Muscle of leg (tissue), 11 donors: ENCODE measurements around the gene CPNE4. TPM values are rescaled to one million over a fixed set of nuclear protein-coding genes. Genes with fewer than 3 reads are reported as not detected.

ENCODE experiments used
- DNase-seq: peaks from one replicate; pipeline ENCODE4 v3.0.0; 2013
- H3K27ac ChIP-seq: one replicate; pipeline ENCODE4 v1.5.1; 2013; ENCODE audit warnings: mild to moderate bottlenecking, low read length, control low read depth
- H3K27me3 ChIP-seq: one replicate; pipeline ENCODE4 v1.6.1; 2013; ENCODE audit warnings: low read length; ENCODE audit not compliant: control insufficient read depth, insufficient read depth
- H3K36me3 ChIP-seq: one replicate; pipeline ENCODE4 v1.6.1; 2013; ENCODE audit warnings: low read length; ENCODE audit not compliant: control insufficient read depth, insufficient read depth
- H3K4me1 ChIP-seq: one replicate; pipeline ENCODE4 v1.6.1; 2013; ENCODE audit warnings: low read length; ENCODE audit not compliant: control insufficient read depth, insufficient read depth
- H3K4me3 ChIP-seq: one replicate; pipeline ENCODE4 v1.5.1; 2013; ENCODE audit warnings: low read length, control low read depth
- H3K9me3 ChIP-seq: replicated peaks from 2 replicates; pipeline ENCODE4 v1.6.1; 2013; ENCODE audit warnings: low read depth, low read length; ENCODE audit not compliant: control insufficient read depth
- WGBS: methylation state at CpG from one replicate; pipeline ENCODE4 v1.1.5; 2013; ENCODE audit warnings: missing lambda C conversion rate; ENCODE audit not compliant: insufficient coverage; 5-methylcytosine and 5-hydroxymethylcytosine counted together
- polyA plus RNA-seq, 8 donors: library from polyadenylated mRNA; unstranded; fragments of 120-200 nt; gene quantifications; one replicate each; pipeline versions ENCODE4 v1.2.1 to v1.2.3, GENCODE V29; 2013; ENCODE audit warnings: inconsistent platforms in 1 of 8, low replicate concordance in 1 of 8; ENCODE audit not compliant: insufficient read length in 8 of 8, insufficient read depth in 1 of 8
- total RNA-seq: library from RNA; stranded (reverse); fragments of 120-200 nt; gene quantifications from one replicate; pipeline ENCODE4 v1.2.4, GENCODE V29; 2013

Gene CPNE4
- total and polyA plus RNA-seq, 9 donors: 0.07 to 0.31 (median 0.09) TPM; not detected in 2

GRCh38 chr3:131605916-131606315 is 428.9 kb downstream of the CPNE4 start:
- WGBS: no CpG with 5 or more reads among the region's 2 CpGs
- H3K36me3 ChIP-seq: no peaks in the 10 kb centered on the region
- H3K9me3 ChIP-seq: no peaks in the 10 kb centered on the region
- H3K4me3 ChIP-seq: no peak overlapping the region
- no peaks in the 10 kb centered on the region for H3K4me1 ChIP-seq
- DNase-seq: no peak
- H3K27me3 ChIP-seq: no peaks in the 10 kb centered on the region
- no peak overlapping the region for H3K27ac ChIP-seq

GRCh38 chr3:131602011-131602779 is 432.6 kb downstream of the CPNE4 start:
- no peaks in the 10 kb centered on the region for H3K9me3 ChIP-seq
- no peaks in the 10 kb centered on the region for H3K36me3 ChIP-seq
- no peak overlapping the region for H3K27ac ChIP-seq
- no peak overlapping the region for H3K4me3 ChIP-seq
- DNase-seq: no peak
- no peaks in the 10 kb centered on the region for H3K27me3 ChIP-seq
- H3K4me1 ChIP-seq: no peaks in the 10 kb centered on the region

- H3K4me1 ChIP-seq: no peaks in the 10 kb centered on the region
- H3K36me3 ChIP-seq: no peaks in the 10 kb centered on the region
- no peaks in the 10 kb centered on the region for H3K27me3 ChIP-seq
- H3K9me3 ChIP-seq: no peaks in the 10 kb centered on the region
- 83% methylated on average over 1 of the region's 1 CpG for WGBS
- no peak for DNase-seq
- no peak overlapping the region for H3K27ac ChIP-seq
- H3K4me3 ChIP-seq: no peak overlapping the region
Observed at GRCh38 chr3:131597816-131598215, 437.0 kb downstream of the CPNE4 start.

- DNase-seq: no peak
- Histone ChIP-seq H3K27me3 (no peaks in the 10 kb centered on the region), H3K4me3 (no peak overlapping the region), H3K4me1 (no peaks in the 10 kb centered on the region), H3K27ac (no peak overlapping the region), H3K36me3 (no peaks in the 10 kb centered on the region), H3K9me3 (no peaks in the 10 kb centered on the region)
- WGBS: no CpG with 5 or more reads among the region's 1 CpG
Observed at GRCh38 chr3:131596884-131597283, 437.9 kb downstream of the CPNE4 start.

GRCh38 chr3:131591394-131592014 is 443.3 kb downstream of the CPNE4 start:
- Histone ChIP-seq H3K27ac (no peak overlapping the region), H3K4me1 (no peaks in the 10 kb centered on the region), H3K4me3 (no peak overlapping the region), H3K27me3 (no peaks in the 10 kb centered on the region), H3K36me3 (no peaks in the 10 kb centered on the region), H3K9me3 (no peaks in the 10 kb centered on the region)
- WGBS: no CpG with 5 or more reads among the region's 1 CpG
- DNase-seq: peak; percentile 56

DNA sequence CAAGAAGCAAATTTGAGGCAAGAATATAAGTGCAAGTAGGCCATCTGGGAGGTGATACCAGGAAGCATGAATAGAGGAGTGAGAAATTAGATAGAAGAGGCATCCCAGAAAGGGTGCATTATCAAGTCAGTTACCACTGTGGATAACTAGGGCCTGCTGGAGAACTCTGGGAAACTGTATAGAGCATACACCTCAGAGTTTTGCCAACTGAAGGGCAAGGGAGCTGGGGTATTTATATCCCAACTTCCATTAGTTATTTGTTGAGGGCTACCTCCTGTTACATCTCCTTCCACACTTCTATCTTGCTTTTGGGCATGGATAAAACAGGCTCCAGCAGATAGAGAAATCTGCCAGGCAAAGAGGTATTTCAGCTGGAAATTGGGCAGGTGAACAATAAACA is 448.5 kb downstream of the CPNE4 start:
- Histone ChIP-seq H3K4me3 (no peak overlapping the region), H3K27me3 (no peaks in the 10 kb centered on the region), H3K27ac (no peak overlapping the region), H3K36me3 (no peaks in the 10 kb centered on the region), H3K4me1 (no peaks in the 10 kb centered on the region), H3K9me3 (no peaks in the 10 kb centered on the region)
- DNase-seq: no peak

- H3K27ac ChIP-seq: no peak overlapping the region
Observed at GRCh38 chr3:131582438-131582837, 452.4 kb downstream of the CPNE4 start.

DNA sequence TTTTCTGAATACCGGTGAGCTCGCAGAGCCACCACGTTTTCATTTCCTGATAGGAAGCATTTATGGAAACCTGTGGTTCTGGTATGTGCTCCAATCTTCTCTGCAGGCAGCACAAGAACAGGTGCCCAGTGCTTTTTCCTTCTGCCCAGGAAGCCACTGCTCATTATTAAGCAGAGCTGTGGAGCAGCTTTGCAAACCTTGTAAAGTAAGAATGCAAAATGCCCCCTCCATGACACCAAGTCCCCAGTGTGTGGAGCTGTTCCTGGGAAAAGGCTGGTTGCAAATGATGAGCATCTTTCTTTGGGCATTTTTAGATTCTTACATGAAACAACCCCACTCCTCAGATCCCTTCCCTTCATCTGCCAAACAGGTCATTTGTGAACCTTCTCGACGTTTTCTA is 466.4 kb downstream of the CPNE4 start:
- DNase-seq: no peak
- no peaks in the 10 kb centered on the region for H3K9me3 ChIP-seq
- no peaks in the 10 kb centered on the region for H3K36me3 ChIP-seq
- no peaks in the 10 kb centered on the region for H3K27me3 ChIP-seq
- H3K4me1 ChIP-seq: no peaks in the 10 kb centered on the region
- H3K4me3 ChIP-seq: no peak overlapping the region
- 25% methylated on average over 3 of the region's 5 CpGs for WGBS
- no peak overlapping the region for H3K27ac ChIP-seq

More at GRCh38 chr3:131582438-131582837, 452.4 kb downstream of the CPNE4 start:
- 100% methylated on average over 1 of the region's 1 CpG for whole genome bisulfite sequencing
- DNase-seq: no peak
- H3K36me3 ChIP-seq: no peaks in the 10 kb centered on the region
- no peaks in the 10 kb centered on the region for H3K4me1 ChIP-seq
- H3K9me3 ChIP-seq: no peaks in the 10 kb centered on the region
- H3K27me3 ChIP-seq: no peaks in the 10 kb centered on the region
- no peak overlapping the region for H3K4me3 ChIP-seq

GRCh38 chr3:131564812-131565211 is 470.0 kb downstream of the CPNE4 start:
- no peaks in the 10 kb centered on the region for H3K27me3 ChIP-seq
- no peaks in the 10 kb centered on the region for H3K9me3 ChIP-seq
- no CpG with 5 or more reads among the region's 4 CpGs for WGBS
- no peaks in the 10 kb centered on the region for H3K4me1 ChIP-seq
- no peaks in the 10 kb centered on the region for H3K36me3 ChIP-seq
- DNase-seq: no peak
- H3K4me3 ChIP-seq: no peak overlapping the region
- H3K27ac ChIP-seq: no peak overlapping the region

GRCh38 chr3:131561511-131561910 is 473.3 kb downstream of the CPNE4 start:
- WGBS: no CpG with 5 or more reads among the region's 2 CpGs
- Histone ChIP-seq H3K4me1 (no peaks in the 10 kb centered on the region), H3K9me3 (no peaks in the 10 kb centered on the region), H3K27ac (no peak overlapping the region), H3K4me3 (no peak overlapping the region), H3K36me3 (no peaks in the 10 kb centered on the region), H3K27me3 (no peaks in the 10 kb centered on the region)
- no peak for DNase-seq
